H1 (cell line): ENCODE results near the gene LOXL4. TPM values are rescaled to one million over a fixed set of nuclear protein-coding genes. Genes with fewer than 3 reads are reported as not detected.

Source experiments
- CTCF ChIA-PET: fragments of 300-600 bp; sonication (Branson Sonifier 250); formaldehyde crosslinking; loops from one replicate; lab custom pipeline; 2021; ENCODE audit not compliant: partially characterized antibody; lab: Charles Lee
- POLR2A ChIA-PET: fragments of 300-600 bp; sonication (Branson Sonifier 250); formaldehyde crosslinking; loops from one replicate; lab custom pipeline; 2021; ENCODE audit warnings: inconsistent platforms; ENCODE audit not compliant: partially characterized antibody; lab: Charles Lee
- DNase-seq, 2 experiments: peaks; one replicate each; pipeline versions ENCODE4 v3.0.0 to v3.0.0-alpha.2; 2010 to 2022; ENCODE audit warnings: low spot score in 2 of 2, low read depth in 1 of 2, mixed read lengths in 1 of 2
- FAIRE-seq: peaks from 2 replicates; lab custom pipeline; 2011; peaks lifted over from hg19 to GRCh38; lab: Jason Lieb, UNC
- H2AFZ ChIP-seq: 2 replicates; pipeline ENCODE4 v1.8.1; 2012; ENCODE audit warnings: low read length, inconsistent platforms
- H2AK5ac ChIP-seq: 2 replicates; pipeline ENCODE4 v1.6.1; 2013; ENCODE audit warnings: low read depth, low read length
- H2BK120ac ChIP-seq: replicated peaks from 2 replicates; pipeline ENCODE3; 2013; ENCODE audit warnings: low read depth, low read length, inconsistent platforms
- H2BK12ac ChIP-seq: 2 replicates; pipeline ENCODE4 v1.6.1; 2013; ENCODE audit warnings: low read depth, low read length
- H2BK15ac ChIP-seq: 2 replicates; pipeline ENCODE4 v1.6.1; 2013; ENCODE audit warnings: low read length
- H2BK20ac ChIP-seq: 2 replicates; pipeline ENCODE4 v1.6.1; 2013; ENCODE audit warnings: low read length
- H2BK5ac ChIP-seq: 2 replicates; pipeline ENCODE4 v1.6.1; 2013; ENCODE audit warnings: low read depth, low read length
- H3K14ac ChIP-seq: 2 replicates; pipeline ENCODE4 v1.6.1; 2013; ENCODE audit warnings: inconsistent platforms; ENCODE audit not compliant: insufficient read length
- H3K18ac ChIP-seq: 2 replicates; pipeline ENCODE4 v1.6.1; 2013; ENCODE audit warnings: low read length; ENCODE audit errors: extremely low read depth
- H3K23ac ChIP-seq: 2 replicates; pipeline ENCODE4 v1.6.1; 2013; ENCODE audit warnings: inconsistent platforms; ENCODE audit not compliant: insufficient read length
- H3K23me2 ChIP-seq: 2 replicates; pipeline ENCODE4 v1.6.1; 2013; ENCODE audit warnings: low read depth, low read length
- H3K27ac ChIP-seq: 2 replicates; pipeline ENCODE4 v1.6.1; 2011; ENCODE audit warnings: low read depth, low read length, inconsistent platforms
- H3K27me3 ChIP-seq, 4 experiments: replicated peaks in 1 of 4; 1 replicate in 1 of 4; 2 replicates in 3 of 4; pipeline versions ENCODE4 v1.6.1 to v1.8.1; 2011 to 2013; ENCODE audit warnings: low read length in 3 of 4, mild to moderate bottlenecking in 3 of 4, inconsistent platforms in 2 of 4, mixed read lengths in 2 of 4, moderate library complexity in 1 of 4; ENCODE audit not compliant: control insufficient read depth in 3 of 4, insufficient read depth in 3 of 4; ENCODE audit errors: extremely low read depth in 1 of 4
- H3K36me3 ChIP-seq, 4 experiments: 2 replicates each; pipeline versions ENCODE4 v1.6.1 to v1.8.1; 2011 to 2013; ENCODE audit warnings: mild to moderate bottlenecking in 4 of 4, low read length in 3 of 4, moderate library complexity in 2 of 4, control low read depth in 1 of 4, inconsistent platforms in 1 of 4; ENCODE audit not compliant: insufficient read depth in 4 of 4, control insufficient read depth in 2 of 4
- H3K4ac ChIP-seq: replicated peaks from 2 replicates; pipeline ENCODE3; 2013; ENCODE audit warnings: low read length, low read depth, mixed read lengths, inconsistent platforms; ENCODE audit not compliant: insufficient read length
- H3K4me1 ChIP-seq, 4 experiments: replicated peaks in 1 of 4; 1 replicate in 1 of 4; 2 replicates in 3 of 4; pipeline versions ENCODE4 v1.6.1 to v1.8.1; 2011 to 2013; ENCODE audit warnings: low read length in 3 of 4, inconsistent platforms in 2 of 4, mixed read lengths in 1 of 4; ENCODE audit not compliant: insufficient read depth in 4 of 4, control insufficient read depth in 3 of 4
- H3K4me2 ChIP-seq, 2 experiments: 2 replicates each; pipeline versions ENCODE4 v1.6.1 to v1.8.1; 2011 to 2013; ENCODE audit warnings: low read depth in 2 of 2, low read length in 2 of 2, control low read depth in 1 of 2, inconsistent platforms in 1 of 2, mild to moderate bottlenecking in 1 of 2; ENCODE audit not compliant: insufficient read depth in 1 of 2
- H3K4me3 ChIP-seq, 4 experiments: fragments of 200-600, 300-600 bp in 1 of 4; sonication (generic), shearing (Covaris generic), sonication (Bioruptor Twin) in 1 of 4; 2 replicates each; pipeline versions ENCODE4 v1.5.1 to v1.8.1; 2011 to 2016; ENCODE audit warnings: low read length in 4 of 4, low read depth in 3 of 4, control low read depth in 2 of 4, inconsistent platforms in 2 of 4, mild to moderate bottlenecking in 2 of 4, mixed read lengths in 1 of 4, moderate library complexity in 1 of 4; ENCODE audit not compliant: insufficient read depth in 2 of 4; ENCODE audit errors: extremely low read depth in 1 of 4
- H3K56ac ChIP-seq: replicated peaks from 2 replicates; pipeline ENCODE3; 2013; ENCODE audit warnings: low read depth, mild to moderate bottlenecking, mixed read lengths, low read length, inconsistent platforms; ENCODE audit not compliant: insufficient read length
- H3K79me1 ChIP-seq: 2 replicates; pipeline ENCODE4 v1.6.1; 2013; ENCODE audit warnings: low read depth, low read length, control low read depth
- H3K79me2 ChIP-seq, 2 experiments: 2 replicates each; pipeline versions ENCODE4 v1.6.1 to v1.8.1; 2012 to 2013; ENCODE audit warnings: low read length in 2 of 2, mild to moderate bottlenecking in 2 of 2, inconsistent platforms in 1 of 2; ENCODE audit not compliant: insufficient read depth in 2 of 2, control insufficient read depth in 1 of 2
- H3K9ac ChIP-seq, 4 experiments: replicated peaks in 1 of 4; 1 replicate in 1 of 4; 2 replicates in 3 of 4; pipeline versions ENCODE4 v1.6.1 to v1.8.1; 2011 to 2013; ENCODE audit warnings: low read depth in 3 of 4, low read length in 3 of 4, control low read depth in 2 of 4, mild to moderate bottlenecking in 2 of 4, moderate library complexity in 2 of 4, inconsistent platforms in 1 of 4; ENCODE audit errors: extremely low read depth in 1 of 4
- H3K9me3 ChIP-seq, 2 experiments: 2 replicates each; pipeline versions ENCODE4 v1.6.1 to v1.8.1; 2012 to 2013; ENCODE audit warnings: mild to moderate bottlenecking in 2 of 2, moderate library complexity in 2 of 2, control low read depth in 1 of 2, inconsistent platforms in 1 of 2, low read depth in 1 of 2, low read length in 1 of 2, mixed read lengths in 1 of 2; ENCODE audit not compliant: insufficient read depth in 2 of 2
- H4K20me1 ChIP-seq, 2 experiments: replicated peaks in 1 of 2; 2 replicates each; pipeline versions ENCODE3 to v1.8.1; 2011 to 2013; ENCODE audit warnings: inconsistent platforms in 2 of 2, low read length in 2 of 2, mild to moderate bottlenecking in 1 of 2; ENCODE audit not compliant: insufficient read depth in 2 of 2, control insufficient read depth in 1 of 2
- H4K5ac ChIP-seq: 2 replicates; pipeline ENCODE4 v1.6.1; 2013; ENCODE audit warnings: low read length, low read depth, mixed read lengths, inconsistent platforms; ENCODE audit not compliant: insufficient read length
- H4K8ac ChIP-seq: 2 replicates; pipeline ENCODE4 v1.8.0; 2013; ENCODE audit warnings: mild to moderate bottlenecking, moderate library complexity, low read length, inconsistent platforms; ENCODE audit not compliant: insufficient read depth; ENCODE audit errors: extremely low read depth
- H4K91ac ChIP-seq: replicated peaks from 2 replicates; pipeline ENCODE3; 2013; ENCODE audit warnings: low read length, mixed read lengths, inconsistent platforms; ENCODE audit not compliant: insufficient read length
- BCL11A ChIP-seq, 2 experiments: IDR thresholded peaks; one replicate each; pipeline ENCODE4 v1.6.1; 2011; ENCODE audit warnings: low read depth in 2 of 2, low read length in 2 of 2, mild to moderate bottlenecking in 2 of 2
- CEBPB ChIP-seq: IDR thresholded peaks from 2 replicates; pipeline ENCODE4 v1.6.1; 2012; ENCODE audit warnings: low read depth, low read length
- CHD1 ChIP-seq: IDR thresholded peaks from 2 replicates; pipeline ENCODE4 v1.6.1; 2012; ENCODE audit warnings: low read depth, low read length, improper control_type of control experiment
- CHD2 ChIP-seq: IDR thresholded peaks from 2 replicates; pipeline ENCODE4 v1.6.1; 2012; ENCODE audit warnings: low read length, improper control_type of control experiment
- EP300 ChIP-seq, 2 experiments: IDR thresholded peaks; 1 replicate in 1 of 2; 2 replicates in 1 of 2; pipeline ENCODE4 v1.6.1; 2011 to 2012; ENCODE audit warnings: low read depth in 2 of 2, low read length in 2 of 2, mild to moderate bottlenecking in 2 of 2, borderline replicate concordance in 1 of 2, inconsistent platforms in 1 of 2, moderate library complexity in 1 of 2
- EZH2 ChIP-seq: fragments of 200-600 bp; sonication (generic); IDR thresholded peaks from 2 replicates; pipeline ENCODE4 v1.7.1; 2012; ENCODE audit warnings: low read depth, mild to moderate bottlenecking, moderate library complexity, low read length, inconsistent platforms; ENCODE audit not compliant: severe bottlenecking
- FOSL1 ChIP-seq: IDR thresholded peaks from 2 replicates; pipeline ENCODE4 v1.6.1; 2011; ENCODE audit warnings: mild to moderate bottlenecking, low read depth, low read length, moderate library complexity; ENCODE audit not compliant: insufficient read depth
- GABPA ChIP-seq: IDR thresholded peaks from 2 replicates; pipeline ENCODE4 v1.6.1; 2011; ENCODE audit warnings: mild to moderate bottlenecking, low read length, moderate library complexity, borderline replicate concordance; ENCODE audit not compliant: insufficient read depth
- NRF1 ChIP-seq: IDR thresholded peaks from 2 replicates; pipeline ENCODE4 v1.6.1; 2011; ENCODE audit warnings: mild to moderate bottlenecking, low read depth, low read length, improper control_type of control experiment
- POLR2AphosphoS5 ChIP-seq: IDR thresholded peaks from 2 replicates; pipeline ENCODE4 v1.6.1; 2011; ENCODE audit warnings: low read depth, low read length
- SP2 ChIP-seq: IDR thresholded peaks from 2 replicates; pipeline ENCODE4 v1.6.1; 2012; ENCODE audit warnings: mild to moderate bottlenecking, low read length, inconsistent platforms
- YY1 ChIP-seq: IDR thresholded peaks from 2 replicates; pipeline ENCODE4 v1.6.1; 2011; ENCODE audit warnings: low read depth, mild to moderate bottlenecking, low read length
- WGBS, 2 experiments: shearing (Covaris generic) in 1 of 2; methylation state at CpG; one replicate each; pipeline versions ENCODE4 v1.1.6 to v1.1.7; 2013 to 2015; ENCODE audit warnings: low lambda C conversion rate in 2 of 2, mixed read lengths in 2 of 2, inconsistent platforms in 1 of 2, low coverage in 1 of 2, missing lambda C conversion rate in 1 of 2; ENCODE audit not compliant: insufficient replicate concordance in 2 of 2, insufficient coverage in 1 of 2, insufficient read length in 1 of 2; ENCODE audit errors: extremely low coverage in 1 of 2, missing lambda C conversion rate in 1 of 2; 5-methylcytosine and 5-hydroxymethylcytosine counted together
- polyA plus RNA-seq, 7 experiments: library from polyadenylated mRNA; depleted of rRNA in 3 of 7; stranded (reverse) in 5 of 7; unstranded in 2 of 7; fragments of >200 nt in 5 of 7; fragments of 200-250 nt in 2 of 7; gene quantifications; 1 replicate in 5 of 7; 2 replicates in 1 of 7; 4 replicates in 1 of 7; pipeline versions ENCODE4 v1.2.1 to v1.2.3, GENCODE V29; 2011 to 2013; ENCODE audit warnings: missing spikeins in 2 of 7, mixed read lengths in 2 of 7
- total RNA-seq: library from RNA; stranded (reverse); fragmentation: NEBNext Ultra II Directional; extraction: Animal tissue kit (Norgen Biotek cat#: 25700); gene quantifications from 2 replicates; pipeline ENCODE4 v1.2.1, GENCODE V29; 2021
- TF ChIP-seq, protein P1 (sequence below): IDR thresholded peaks from 2 replicates; pipeline ENCODE4 v1.6.1; 2012; ENCODE audit warnings: inconsistent platforms

Gene LOXL4
- total and polyA plus RNA-seq, 2 of the 8 experiments (the other 6 are each of a cell fraction or from before 2014, with no cell fraction given), result 0.13 to 0.27 TPM

DNA sequence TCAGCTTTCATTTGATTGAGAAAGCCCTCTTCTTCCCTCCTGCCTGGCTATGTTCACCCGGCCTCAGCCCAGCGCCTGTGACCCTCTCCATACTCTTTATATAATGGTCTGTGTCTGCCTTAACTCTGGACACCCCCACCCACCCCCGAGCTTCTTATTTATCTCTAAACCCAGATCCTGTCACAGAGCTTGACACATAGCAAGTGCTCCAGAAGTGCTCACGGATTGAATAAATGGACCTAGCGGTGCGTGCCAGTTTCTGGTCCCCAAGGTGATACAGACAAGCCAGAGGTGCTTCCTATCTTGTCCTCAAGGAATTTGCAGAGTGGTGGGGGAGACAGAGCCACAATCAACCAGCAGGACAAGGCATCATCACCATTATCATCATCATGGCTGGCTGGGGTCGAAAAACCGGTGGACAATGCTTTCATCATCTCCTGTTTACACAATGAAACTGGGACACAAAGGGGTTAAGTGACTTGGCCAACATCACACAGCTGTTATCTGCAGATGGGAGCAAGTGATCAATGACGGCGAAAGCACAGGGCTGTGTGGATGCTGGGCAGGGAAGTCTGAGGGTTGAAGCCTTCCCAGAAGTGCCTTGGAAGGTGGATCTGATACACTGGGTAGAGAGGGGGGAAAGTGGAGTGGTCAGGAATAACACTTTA, 2.2 kb upstream of the LOXL4 start:
- Histone ChIP-seq H3K56ac (no peak overlapping the region), H2BK20ac (no peak overlapping the region), H4K91ac (no peak overlapping the region), H3K27ac (no peak overlapping the region), H3K23ac (no peak overlapping the region), H2BK15ac (no peak overlapping the region), H2BK5ac (no peak overlapping the region), H3K9me3 (no peaks in the 10 kb centered on the region), H3K27me3 (peaks cover 0 to 12% (median 5%) of the 10 kb centered on the region in 4 experiments; a peak in 4 of 7 replicates), H3K79me2 (no peaks in the 10 kb centered on the region), H2AFZ (no peak overlapping the region), H2BK12ac (peak overlapping the region; percentile 62; the same call in 1 of the 2 replicates), H2AK5ac (no peak overlapping the region), H3K36me3 (no peaks in the 10 kb centered on the region), H3K4me2 (no peak overlapping the region; a peak in 1 of 4 replicates), H4K5ac (no peak overlapping the region), H3K4ac (no peak overlapping the region), H3K4me1 (peaks cover 0 to 16% (median 9%) of the 10 kb centered on the region in 4 experiments; a peak in 6 of 7 replicates), H3K18ac (no peak overlapping the region), H3K79me1 (no peaks in the 10 kb centered on the region), H3K14ac (no peak overlapping the region), H2BK120ac (no peak overlapping the region), H3K23me2 (peaks cover 2% of the 10 kb centered on the region; the same call in 1 of the 2 replicates), H3K9ac (no peak overlapping the region), H3K4me3 (no peak overlapping the region), H4K8ac (peak overlapping the region; percentile 7; the same call in 1 of the 2 replicates), H4K20me1 (no peaks in the 10 kb centered on the region)
- WGBS, 2 experiments, result 81% methylated on average over 10 of the region's 10 CpGs; no CpG with 5 or more reads in 1 of the 2 experiments
- DNase-seq (no peak), FAIRE-seq (no peak)
- ChIA-PET POLR2A (no interaction called here), CTCF (interaction anchor here (0.8 to 3.8 kb wide), 6 partner anchors 9 to 99 kb away, joined by 3 to 24 read pairs (median 7); no protein-coding TSS in a partner anchor)
- no peak for TF ChIP-seq CHD1
- no peak for TF ChIP-seq EP300 (IDR thresholded peaks at IDR 0.05; ENCODE audit: borderline replicate concordance in 1 of 2, low read depth in 2 of 2, low read length in 2 of 2)
- no peak for TF ChIP-seq CHD2
- TF ChIP-seq BCL11A (IDR thresholded peaks at IDR 0.05; ENCODE audit: low read depth in 2 of 2, low read length in 2 of 2), result no peak
- TF ChIP-seq FOSL1, result no peak
- no peak for TF ChIP-seq SP2
- TF ChIP-seq POLR2AphosphoS5, result no peak
- TF ChIP-seq GABPA, result no peak
- TF ChIP-seq, protein P1, sequence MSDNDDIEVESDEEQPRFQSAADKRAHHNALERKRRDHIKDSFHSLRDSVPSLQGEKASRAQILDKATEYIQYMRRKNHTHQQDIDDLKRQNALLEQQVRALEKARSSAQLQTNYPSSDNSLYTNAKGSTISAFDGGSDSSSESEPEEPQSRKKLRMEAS, result no peak
- no peak for TF ChIP-seq YY1
- TF ChIP-seq CEBPB, result no peak
- no peak for TF ChIP-seq EZH2
- TF ChIP-seq NRF1, result no peak
